ENCODE measurements around the gene BCAN. TPM values are rescaled to one million over a fixed set of nuclear protein-coding genes. Genes with fewer than 3 reads are reported as not detected.

The BCAN gene
- polyA plus RNA-seq, 1 donor (not counting 4 experiments of a cell fraction or from before 2014, with no cell fraction given): not detected

GRCh38 chr1:156676820-156677615, 35.1 kb downstream of the BCAN start, which contains the start of gene NES:
TSS of gene NES (minus strand) at chr1:156677407. CDS start at chr1:156677264, 143 bp downstream.
- H4K20me1 ChIP-seq (ENCODE audit: control insufficient read depth, extremely low read depth, insufficient read depth, low read length): no peaks in the 10 kb centered on the region
- H3K27ac ChIP-seq (ENCODE audit: control insufficient read depth, insufficient read depth, low read length): no peak within 1 kb of the TSS
- H3K36me3 ChIP-seq (ENCODE audit: control insufficient read depth in 2 of 2, extremely low read depth in 1 of 2, insufficient read depth in 2 of 2, low read length in 2 of 2): no peaks in the 10 kb centered on the region
- H3K4me1 ChIP-seq (ENCODE audit: control insufficient read depth, extremely low read depth, insufficient read depth, low read length): peaks cover 6% of the 10 kb centered on the region
- DNase-seq (ENCODE audit: low read depth, low spot score) (no peak), FAIRE-seq (no peak)
- peaks cover 67% of the 10 kb centered on the region for H3K27me3 ChIP-seq (ENCODE audit: control insufficient read depth, extremely low read depth, insufficient read depth, low read length)
- H3K9me3 ChIP-seq (ENCODE audit: control insufficient read depth, low read depth, low read length): no peaks in the 10 kb centered on the region
- no peak within 1 kb of the TSS for H2AFZ ChIP-seq (ENCODE audit: control insufficient read depth, low read length)
- no peaks in the 10 kb centered on the region for H3K79me2 ChIP-seq (ENCODE audit: control insufficient read depth, insufficient read depth, low read length)
- TF ChIP-seq CTCF (optimal IDR thresholded peaks at IDR 0.05 in 1 of 3, IDR thresholded peaks at IDR 0.05 in 1 of 3, conservative IDR thresholded peaks at IDR 0.05 in 1 of 3; ENCODE audit: extremely low read depth in 1 of 3, insufficient read depth in 2 of 3, low read length in 3 of 3) (no peak), EZH2 (IDR thresholded peaks at IDR 0.05; ENCODE audit: low read length) (peak; percentile 80)
- H3K9me1 ChIP-seq (ENCODE audit: control insufficient read depth, extremely low read depth, insufficient read depth, low read length): no peaks in the 10 kb centered on the region
- no peak within 1 kb of the TSS for H3K4me3 ChIP-seq (ENCODE audit: control insufficient read depth in 2 of 3, extremely low read depth in 1 of 3, insufficient read depth in 2 of 3, low read depth in 1 of 3, low read length in 3 of 3)
- dilution Hi-C loops (cut with MboI; ENCODE audit: extremely low pct_ligation_motif_present, low sequenced_read_pairs): no loop called here
- H3K9ac ChIP-seq (ENCODE audit: control insufficient read depth, extremely low read depth, insufficient read depth, low read length): no peak within 1 kb of the TSS
- H3K4me2 ChIP-seq (ENCODE audit: control insufficient read depth, extremely low read depth, insufficient read depth, low read depth, low read length): peak within 1 kb of the TSS; percentile 58

GRCh38 chr1:156677616-156678596, 36.0 kb downstream of the BCAN start:
- H3K27me3 ChIP-seq (ENCODE audit: control insufficient read depth, extremely low read depth, insufficient read depth, low read length): peaks cover 58% of the 10 kb centered on the region

More at GRCh38 chr1:156677616-156678596, 36.0 kb downstream of the BCAN start:
- Histone ChIP-seq H3K4me3 (ENCODE audit: control insufficient read depth in 2 of 3, extremely low read depth in 1 of 3, insufficient read depth in 2 of 3, low read depth in 1 of 3, low read length in 3 of 3) (no peak overlapping the region), H3K4me2 (ENCODE audit: control insufficient read depth, extremely low read depth, insufficient read depth, low read depth, low read length) (peak overlapping the region; percentile 58), H3K4me1 (ENCODE audit: control insufficient read depth, extremely low read depth, insufficient read depth, low read length) (peaks cover 6% of the 10 kb centered on the region), H3K9me3 (ENCODE audit: control insufficient read depth, low read depth, low read length) (no peaks in the 10 kb centered on the region), H3K36me3 (ENCODE audit: control insufficient read depth in 2 of 2, extremely low read depth in 1 of 2, insufficient read depth in 2 of 2, low read length in 2 of 2) (no peaks in the 10 kb centered on the region), H3K27ac (ENCODE audit: control insufficient read depth, insufficient read depth, low read length) (no peak overlapping the region), H4K20me1 (ENCODE audit: control insufficient read depth, extremely low read depth, insufficient read depth, low read length) (no peaks in the 10 kb centered on the region), H3K79me2 (ENCODE audit: control insufficient read depth, insufficient read depth, low read length) (no peaks in the 10 kb centered on the region), H2AFZ (ENCODE audit: control insufficient read depth, low read length) (no peak overlapping the region), H3K9ac (ENCODE audit: control insufficient read depth, extremely low read depth, insufficient read depth, low read length) (no peak overlapping the region), H3K9me1 (ENCODE audit: control insufficient read depth, extremely low read depth, insufficient read depth, low read length) (no peaks in the 10 kb centered on the region)
- DNase-seq (ENCODE audit: low read depth, low spot score) (no peak), FAIRE-seq (peak; percentile 52)
- dilution Hi-C loops (cut with MboI; ENCODE audit: extremely low pct_ligation_motif_present, low sequenced_read_pairs): no loop called here
- TF ChIP-seq EZH2 (IDR thresholded peaks at IDR 0.05; ENCODE audit: low read length) (peak; percentile 77), CTCF (optimal IDR thresholded peaks at IDR 0.05 in 1 of 3, IDR thresholded peaks at IDR 0.05 in 1 of 3, conservative IDR thresholded peaks at IDR 0.05 in 1 of 3; ENCODE audit: extremely low read depth in 1 of 3, insufficient read depth in 2 of 3, low read length in 3 of 3) (peak; percentile 79 to 84 (median 84))

Measured in keratinocyte (primary cell).